ENCODE results near the gene PKNOX1.
A peak's percentile ranks its signal among the peaks of the same experiment; 100 is the strongest.

PKNOX1 gene

DNA sequence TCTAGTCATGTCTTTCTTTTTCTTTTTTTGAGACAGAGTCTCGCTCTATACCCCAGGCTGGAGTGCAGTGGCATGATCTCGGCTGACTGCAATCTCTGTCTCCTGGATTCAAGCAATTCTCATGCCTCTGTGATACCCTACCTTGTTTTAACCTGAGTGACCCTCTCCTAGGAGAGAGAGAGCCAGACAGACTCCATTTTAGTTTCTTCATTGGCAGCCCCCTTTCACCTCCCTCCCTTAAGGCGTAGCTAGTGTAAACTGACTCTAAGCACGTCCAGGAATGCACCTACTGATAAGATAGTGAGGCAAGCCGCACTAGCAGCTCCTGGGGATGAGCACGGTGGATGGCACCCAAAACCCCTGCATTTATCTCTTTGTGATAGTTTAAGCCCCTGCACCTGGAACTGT, 5.2 kb upstream of the PKNOX1 start:
- DNase-seq (ENCODE audit: low read depth) = no peak
- H3K4me3 ChIP-seq (ENCODE audit: low read length) = no peak overlapping the region
- TF ChIP-seq, protein P1, sequence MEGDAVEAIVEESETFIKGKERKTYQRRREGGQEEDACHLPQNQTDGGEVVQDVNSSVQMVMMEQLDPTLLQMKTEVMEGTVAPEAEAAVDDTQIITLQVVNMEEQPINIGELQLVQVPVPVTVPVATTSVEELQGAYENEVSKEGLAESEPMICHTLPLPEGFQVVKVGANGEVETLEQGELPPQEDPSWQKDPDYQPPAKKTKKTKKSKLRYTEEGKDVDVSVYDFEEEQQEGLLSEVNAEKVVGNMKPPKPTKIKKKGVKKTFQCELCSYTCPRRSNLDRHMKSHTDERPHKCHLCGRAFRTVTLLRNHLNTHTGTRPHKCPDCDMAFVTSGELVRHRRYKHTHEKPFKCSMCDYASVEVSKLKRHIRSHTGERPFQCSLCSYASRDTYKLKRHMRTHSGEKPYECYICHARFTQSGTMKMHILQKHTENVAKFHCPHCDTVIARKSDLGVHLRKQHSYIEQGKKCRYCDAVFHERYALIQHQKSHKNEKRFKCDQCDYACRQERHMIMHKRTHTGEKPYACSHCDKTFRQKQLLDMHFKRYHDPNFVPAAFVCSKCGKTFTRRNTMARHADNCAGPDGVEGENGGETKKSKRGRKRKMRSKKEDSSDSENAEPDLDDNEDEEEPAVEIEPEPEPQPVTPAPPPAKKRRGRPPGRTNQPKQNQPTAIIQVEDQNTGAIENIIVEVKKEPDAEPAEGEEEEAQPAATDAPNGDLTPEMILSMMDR (IDR thresholded peaks at IDR 0.05; ENCODE audit: insufficient read depth, low read depth, low read length, missing control alignments) = no peak

DNA sequence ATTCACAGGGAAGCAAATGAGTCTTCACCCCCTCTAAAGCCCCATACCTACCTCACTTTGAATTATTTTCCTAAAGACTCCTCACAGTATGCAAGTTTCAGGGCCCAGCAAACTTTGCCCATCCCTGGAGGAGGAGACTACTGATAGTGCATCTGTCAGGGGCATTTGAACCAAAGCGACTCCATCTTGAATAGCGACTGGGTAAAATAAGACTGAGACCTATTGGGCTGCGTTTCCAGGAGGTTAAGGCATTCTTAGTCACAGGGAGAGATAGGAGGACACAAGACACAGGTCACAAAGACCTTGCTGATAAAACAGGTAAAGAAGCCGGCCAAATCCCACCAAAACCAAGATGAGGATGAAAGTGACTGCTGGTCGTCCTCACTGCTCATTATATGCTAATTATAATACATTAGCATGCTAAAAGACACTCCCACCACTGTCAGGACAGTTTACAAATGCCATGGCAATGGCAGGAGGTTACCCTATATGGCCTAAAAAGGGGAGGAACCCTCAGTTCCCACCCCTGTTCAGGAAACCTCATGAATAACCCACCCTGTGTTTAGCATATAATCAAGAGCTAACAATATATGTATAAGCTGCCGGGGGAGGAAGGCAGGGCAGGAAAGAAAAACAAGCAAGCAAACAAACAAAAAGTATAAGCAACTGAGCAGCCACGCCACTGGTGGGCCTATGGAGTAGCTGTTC, 3.3 kb upstream of the PKNOX1 start:
- no peak overlapping the region for H3K4me3 ChIP-seq (ENCODE audit: low read length)
- DNase-seq (ENCODE audit: low read depth) = no peak
- TF ChIP-seq, protein P1 (IDR thresholded peaks at IDR 0.05; ENCODE audit: insufficient read depth, low read depth, low read length, missing control alignments) = no peak

DNA sequence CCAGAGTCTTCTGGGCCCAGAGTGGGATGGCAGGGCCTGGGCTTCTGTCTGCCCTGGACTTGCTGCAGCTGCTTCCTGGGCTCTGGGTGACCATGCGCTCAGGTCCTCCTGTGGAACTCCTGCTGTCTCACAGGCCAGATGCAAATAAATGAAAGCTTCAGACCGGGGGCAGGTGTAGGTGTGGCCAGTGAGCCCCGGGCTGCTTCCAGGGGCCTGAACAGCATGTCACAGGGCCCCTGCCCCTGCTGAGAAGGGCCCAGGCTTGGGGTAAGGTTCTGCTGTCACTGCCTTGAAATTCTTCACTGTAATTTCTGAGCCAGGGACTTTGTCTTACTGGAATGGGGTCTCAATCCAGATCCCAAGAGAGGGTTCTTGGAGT, 2.5 kb upstream of the PKNOX1 start:
- no peak overlapping the region for H3K4me3 ChIP-seq (ENCODE audit: low read length)
- DNase-seq (ENCODE audit: low read depth) = no peak
- TF ChIP-seq, protein P1 (IDR thresholded peaks at IDR 0.05; ENCODE audit: insufficient read depth, low read depth, low read length, missing control alignments) = no peak

DNA sequence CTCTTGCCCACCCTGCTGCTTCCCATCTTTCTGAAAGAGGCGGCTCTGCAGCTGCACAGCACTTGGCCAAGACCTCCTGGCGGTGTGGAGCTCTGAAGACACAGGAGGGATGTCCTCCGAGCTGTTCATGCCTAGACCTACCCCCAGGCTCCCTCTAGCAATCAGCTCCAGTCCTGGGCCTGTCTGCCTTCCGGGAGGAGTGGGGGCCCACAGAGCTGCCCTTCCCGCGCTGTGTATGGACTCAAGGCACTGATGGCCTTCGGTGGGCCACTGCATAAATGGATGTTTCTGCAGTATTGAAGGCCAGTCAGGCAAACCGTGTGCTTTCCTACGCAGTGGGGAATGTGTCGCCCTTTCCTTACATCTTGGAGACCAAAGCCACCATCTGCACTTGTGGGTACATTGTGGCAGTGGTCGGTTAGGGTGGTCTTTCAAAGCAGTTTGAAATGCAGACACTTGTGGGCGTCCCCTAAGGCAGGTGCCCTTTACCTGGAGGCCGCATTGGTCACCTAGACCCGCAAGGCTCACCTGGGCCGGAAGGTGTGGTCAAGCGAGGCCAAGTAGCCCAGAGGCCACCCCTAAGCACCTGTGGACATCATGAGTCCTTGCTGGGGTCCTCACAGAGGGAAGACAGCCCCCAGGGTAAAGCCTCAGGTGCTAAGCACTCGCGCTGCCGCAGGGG, 912 bp upstream of the PKNOX1 start:
- TF ChIP-seq, protein P1 (IDR thresholded peaks at IDR 0.05; ENCODE audit: insufficient read depth, low read depth, low read length, missing control alignments) = peak; percentile 4
- H3K4me3 ChIP-seq (ENCODE audit: low read length) = peak overlapping the region; percentile 59
- no peak for DNase-seq (ENCODE audit: low read depth)

DNA sequence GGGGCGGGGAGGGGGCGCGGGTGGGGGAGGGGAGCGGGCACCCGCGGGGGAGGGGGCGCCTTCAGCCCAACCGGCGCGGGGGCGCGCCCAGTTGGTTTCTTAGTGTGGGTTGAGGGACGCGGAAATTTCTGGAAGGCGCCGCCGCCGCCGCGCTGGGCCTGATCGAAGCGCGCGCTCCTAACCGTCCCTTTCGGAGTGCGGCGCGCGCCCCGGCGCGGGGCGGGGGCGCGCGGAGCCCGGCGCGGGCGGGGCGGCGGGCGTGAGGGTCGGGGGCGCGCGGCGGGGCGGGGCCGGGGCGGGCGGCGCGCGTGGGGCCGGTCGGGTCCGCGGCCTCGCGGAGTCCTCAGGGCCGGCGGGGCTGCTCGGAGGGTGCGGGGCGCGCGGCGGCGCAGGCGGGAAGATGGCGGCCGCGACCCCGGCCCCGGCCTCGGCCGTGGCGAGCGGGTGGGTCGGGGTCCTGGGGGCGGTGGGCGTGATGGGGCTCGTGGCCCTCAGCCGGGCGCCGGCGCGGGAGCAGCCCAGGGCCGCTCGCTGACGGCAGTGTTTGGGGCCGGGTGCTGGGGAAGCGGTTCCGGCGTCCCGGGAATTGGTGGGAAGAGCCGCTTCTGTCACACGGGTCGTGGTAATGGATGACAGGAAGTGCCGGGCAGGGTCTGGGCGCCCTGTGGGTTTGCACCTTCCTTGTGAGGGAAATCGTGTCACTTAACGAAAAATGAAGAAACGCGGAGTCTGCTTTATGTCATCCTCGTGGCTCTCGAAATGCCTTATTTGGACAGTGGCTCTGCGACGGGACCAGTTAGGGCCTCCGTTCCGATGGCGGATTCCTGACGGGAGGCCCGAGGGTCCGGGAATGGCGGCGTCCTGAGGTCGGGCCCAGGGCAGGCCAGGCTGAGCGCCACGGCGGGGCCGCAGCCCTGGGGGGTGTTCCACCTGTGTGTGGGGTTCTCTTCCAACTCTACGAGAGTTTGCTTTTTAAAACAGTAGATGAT, 764 bp downstream of the PKNOX1 start:
- peak; percentile 60 for DNase-seq (ENCODE audit: low read depth)
- TF ChIP-seq, protein P1 (IDR thresholded peaks at IDR 0.05; ENCODE audit: insufficient read depth, low read depth, low read length, missing control alignments) = no peak
- H3K4me3 ChIP-seq (ENCODE audit: low read length) = peak overlapping the region; percentile 68

DNA sequence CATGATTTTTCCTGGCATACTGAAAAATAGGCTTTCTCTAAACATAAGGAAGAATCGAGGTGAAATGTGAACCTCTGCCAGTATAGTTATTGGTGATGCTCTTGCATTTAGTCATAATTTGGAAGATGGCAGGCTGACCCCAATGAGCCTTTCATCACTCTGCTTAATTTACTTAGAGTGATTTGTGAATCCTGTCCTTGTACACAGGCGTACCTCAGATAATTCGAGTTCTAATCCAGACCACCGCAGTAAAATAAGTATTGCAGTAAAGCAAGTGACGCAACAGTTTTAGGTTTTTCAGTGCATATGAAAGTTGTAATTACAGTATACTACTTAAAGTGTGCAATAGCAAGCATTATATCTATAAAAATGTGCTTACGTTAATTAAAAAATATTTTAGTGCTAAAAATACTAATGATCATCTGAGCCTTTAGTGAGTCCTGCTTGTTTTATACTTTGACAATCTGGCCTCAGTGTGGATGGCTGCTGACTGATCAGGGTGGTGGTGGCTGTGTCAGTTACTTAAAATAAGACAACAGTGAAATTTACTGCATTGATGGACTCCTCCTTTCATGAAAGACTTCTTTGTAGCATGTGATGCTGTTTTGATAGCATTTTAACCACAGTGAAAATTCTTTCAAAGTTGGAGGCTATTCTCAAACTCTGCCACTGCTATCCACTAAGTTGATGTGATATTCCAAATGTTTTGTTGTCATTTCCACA, 1.7 kb downstream of the PKNOX1 start:
- peak; percentile 21 for DNase-seq (ENCODE audit: low read depth)
- TF ChIP-seq, protein P1 (IDR thresholded peaks at IDR 0.05; ENCODE audit: insufficient read depth, low read depth, low read length, missing control alignments) = no peak
- peak overlapping the region; percentile 68 for H3K4me3 ChIP-seq (ENCODE audit: low read length)
